A673 (cell line): ENCODE results near the gene ATP8A2.

Experiments used
- EZH2 ChIP-seq: fragments of 200-600 bp; sonication (generic); IDR thresholded peaks from 2 replicates; pipeline ENCODE4 v1.6.1; 2017; ENCODE audit warnings: borderline replicate concordance, low read depth, mild to moderate bottlenecking, mixed read lengths, antibody characterized with exemption, low read length; ENCODE audit not compliant: poor library complexity, severe bottlenecking
- TF ChIP-seq, protein P1 (sequence below): fragments of 300-800, 200-600 bp; sonication (generic); conservative IDR thresholded peaks from 2 replicates; pipeline ENCODE4 v1.5.1; 2017; ENCODE audit warnings: low read depth, mild to moderate bottlenecking, antibody characterized with exemption, low read length, moderate library complexity, mixed read lengths

DNA sequence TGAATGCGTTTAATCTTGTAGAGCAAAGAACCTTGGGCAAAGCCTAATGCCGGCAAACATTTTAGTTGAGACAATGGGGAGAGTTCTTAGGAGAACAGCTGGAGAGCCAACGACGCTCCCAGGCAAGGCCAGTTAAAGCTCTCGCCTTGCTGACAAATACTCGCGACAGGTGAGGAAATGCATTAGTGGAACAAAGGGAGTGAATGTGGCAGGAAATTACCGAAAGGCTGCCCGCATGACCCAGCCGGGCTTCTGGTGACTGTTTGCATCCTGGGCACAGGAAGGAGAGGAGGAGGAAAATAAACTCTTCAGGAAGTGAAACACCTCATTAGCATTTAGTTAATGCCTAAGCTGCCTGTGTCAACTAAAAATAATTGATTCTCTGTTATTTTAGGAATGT, 605.4 kb downstream of the ATP8A2 start:
- TF ChIP-seq, protein P1, sequence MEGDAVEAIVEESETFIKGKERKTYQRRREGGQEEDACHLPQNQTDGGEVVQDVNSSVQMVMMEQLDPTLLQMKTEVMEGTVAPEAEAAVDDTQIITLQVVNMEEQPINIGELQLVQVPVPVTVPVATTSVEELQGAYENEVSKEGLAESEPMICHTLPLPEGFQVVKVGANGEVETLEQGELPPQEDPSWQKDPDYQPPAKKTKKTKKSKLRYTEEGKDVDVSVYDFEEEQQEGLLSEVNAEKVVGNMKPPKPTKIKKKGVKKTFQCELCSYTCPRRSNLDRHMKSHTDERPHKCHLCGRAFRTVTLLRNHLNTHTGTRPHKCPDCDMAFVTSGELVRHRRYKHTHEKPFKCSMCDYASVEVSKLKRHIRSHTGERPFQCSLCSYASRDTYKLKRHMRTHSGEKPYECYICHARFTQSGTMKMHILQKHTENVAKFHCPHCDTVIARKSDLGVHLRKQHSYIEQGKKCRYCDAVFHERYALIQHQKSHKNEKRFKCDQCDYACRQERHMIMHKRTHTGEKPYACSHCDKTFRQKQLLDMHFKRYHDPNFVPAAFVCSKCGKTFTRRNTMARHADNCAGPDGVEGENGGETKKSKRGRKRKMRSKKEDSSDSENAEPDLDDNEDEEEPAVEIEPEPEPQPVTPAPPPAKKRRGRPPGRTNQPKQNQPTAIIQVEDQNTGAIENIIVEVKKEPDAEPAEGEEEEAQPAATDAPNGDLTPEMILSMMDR = no peak
- TF ChIP-seq EZH2 = no peak
